GM12801 (cell line): ENCODE measurements around the gene TC2N.

Experiments
- CTCF ChIP-seq: IDR thresholded peaks from one replicate; pipeline ENCODE4 v1.5.1; 2011; ENCODE audit warnings: control low read depth; ENCODE audit not compliant: insufficient read length; ENCODE audit errors: extremely low read depth

The TC2N gene

DNA sequence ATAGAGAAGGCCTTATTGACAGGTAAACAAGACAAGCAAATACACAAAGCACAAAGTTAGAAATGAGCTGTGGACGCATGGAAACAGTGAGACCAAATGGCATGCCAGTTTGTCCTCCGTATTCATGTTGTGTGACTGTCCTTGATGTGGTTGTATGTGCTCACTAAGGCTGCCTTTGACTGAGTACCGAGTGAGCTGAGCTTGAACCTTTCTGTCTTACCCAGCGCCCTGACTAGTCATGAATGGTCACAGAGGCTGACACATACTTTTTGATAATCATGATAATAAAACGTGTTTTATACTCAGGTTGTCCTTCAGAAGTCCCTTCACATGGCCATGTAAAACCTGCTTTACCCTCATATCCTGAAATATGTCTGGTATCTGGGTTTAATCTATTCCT, 134.9 kb downstream of the TC2N start:
- no peak for TF ChIP-seq CTCF

- no peak for TF ChIP-seq CTCF
These were observed 135.3 kb downstream of the TC2N start, which contains the start of gene CATSPERB for GRCh38 chr14:91731986-91732385. CATSPERB (minus strand) TSS chr14:91732086; CDS start chr14:91729479, 2,607 bp downstream.

GRCh38 chr14:91731018-91731417, 136.3 kb downstream of the TC2N start:
- TF ChIP-seq CTCF, result no peak

GRCh38 chr14:91729756-91730155, 137.6 kb downstream of the TC2N start:
- no peak for TF ChIP-seq CTCF
